HG02610 (cell line): ENCODE results near the gene ZNF101.
A peak's percentile ranks its signal among the peaks of the same experiment; 100 is the strongest.
"Not testable (repeated sequence)": the region's sequence is repeated elsewhere in the genome, so short reads cannot be mapped to it uniquely, and the experiment has no call there.

Experiments
- ATAC-seq: cut with Tn5 transposase; IDR thresholded peaks from one replicate; pipeline ENCODE4 v1.9.1; 2021; ENCODE audit warnings: mild to moderate bottlenecking, moderate library complexity; ENCODE audit not compliant: unreplicated experiment

The ZNF101 gene

DNA sequence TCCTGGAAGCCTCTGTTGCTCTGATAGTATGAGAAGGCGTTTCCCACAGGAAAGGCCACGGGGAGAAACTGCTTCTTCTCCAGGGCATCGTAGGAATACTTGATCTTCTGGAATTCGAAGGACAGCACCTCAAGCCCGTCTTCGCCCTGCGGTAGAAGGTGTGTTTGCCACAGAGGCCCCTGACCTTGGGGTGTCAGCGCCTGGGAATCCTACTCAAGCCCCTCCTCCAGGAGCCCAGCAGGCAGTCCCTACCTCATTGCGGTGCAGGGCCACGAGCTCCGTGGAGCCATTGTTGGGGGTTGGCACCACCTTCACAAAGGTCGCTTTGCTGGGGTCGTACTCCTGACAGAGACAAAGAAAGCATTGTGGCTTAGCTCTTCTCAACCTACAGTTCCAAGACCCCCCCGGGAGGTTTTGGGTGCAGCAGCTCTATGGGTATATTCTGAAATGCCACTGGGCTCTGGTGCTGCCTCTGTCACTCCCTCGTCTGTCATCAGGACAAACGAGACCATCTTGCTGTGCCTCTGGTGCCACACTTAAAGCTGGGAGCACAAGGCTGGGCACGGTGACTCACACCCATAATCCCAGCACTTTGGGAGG, 8.9 kb upstream of the ZNF101 start:
- no peak for ATAC-seq

DNA sequence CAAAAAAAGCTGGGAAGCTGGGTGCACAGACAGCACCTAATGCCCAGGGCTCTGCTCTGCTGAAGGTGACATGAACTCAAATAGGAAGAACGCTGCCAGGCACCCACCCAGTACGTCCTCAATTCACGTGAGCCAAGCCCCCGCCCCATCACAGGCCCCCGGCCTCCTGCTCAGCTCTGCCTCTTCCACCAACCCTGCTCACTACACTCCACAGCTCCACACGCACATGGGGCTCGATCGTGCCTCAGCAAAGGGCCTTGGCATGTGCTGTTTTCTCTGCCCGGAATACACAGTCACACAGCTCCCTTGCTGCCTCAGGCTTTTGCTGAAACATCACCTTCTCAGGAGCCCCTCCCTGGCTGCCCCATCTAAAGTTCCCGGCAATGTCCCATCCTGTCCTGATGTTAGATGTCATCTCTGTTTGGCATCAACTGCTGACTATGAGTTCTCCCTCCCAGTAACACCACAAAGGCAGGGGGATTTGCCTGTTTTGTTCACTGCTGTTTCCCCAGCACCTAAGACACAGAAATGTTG, 7.4 kb upstream of the ZNF101 start:
- ATAC-seq = no peak

DNA sequence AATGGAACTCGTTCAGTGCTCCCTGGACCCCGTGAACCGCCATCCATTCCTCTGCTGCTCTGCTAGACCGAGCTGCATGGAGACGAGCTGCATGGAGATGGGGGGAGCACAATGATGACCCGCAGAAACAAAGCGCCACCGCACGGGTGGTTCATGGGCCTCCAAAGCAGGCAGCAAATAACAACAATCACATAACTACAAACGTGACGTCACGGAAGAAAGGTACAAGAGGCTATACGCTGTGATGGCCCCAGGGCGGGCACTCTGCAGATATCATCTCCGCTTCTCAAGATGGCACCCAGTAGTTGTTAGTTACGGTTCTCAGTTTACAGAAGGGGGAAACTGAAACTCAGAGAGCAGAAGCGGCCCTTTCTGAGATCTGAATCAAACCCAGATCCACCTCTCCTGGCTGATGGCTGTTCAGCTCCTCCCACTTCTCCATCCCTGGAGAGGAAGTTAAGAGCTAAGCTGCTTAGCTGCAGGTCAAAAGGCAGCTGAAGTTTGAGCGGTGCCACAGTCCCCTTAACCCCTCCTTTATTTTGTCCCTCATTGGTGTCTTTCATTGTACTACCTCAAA, 6.9 kb upstream of the ZNF101 start:
- peak; percentile 31 for ATAC-seq

DNA sequence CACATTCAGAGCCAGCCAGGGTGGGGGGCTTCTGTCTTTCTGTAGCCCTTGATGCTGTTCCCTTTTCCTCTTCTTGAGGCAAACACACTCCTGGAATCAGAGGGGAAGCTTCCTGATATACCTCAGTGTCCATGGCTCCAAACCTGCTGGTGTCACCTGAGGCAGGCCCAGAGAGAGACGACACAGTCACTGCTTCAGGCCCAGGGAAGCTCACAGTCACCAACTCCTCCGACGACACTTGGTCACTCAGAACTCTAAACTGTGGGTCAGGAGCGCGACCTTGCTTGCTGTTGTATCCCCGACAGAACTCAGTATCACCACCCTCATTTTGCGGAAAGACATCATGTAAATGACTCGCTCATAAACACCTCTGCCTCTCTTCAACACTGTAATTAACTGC, 6.3 kb upstream of the ZNF101 start:
- no peak for ATAC-seq

DNA sequence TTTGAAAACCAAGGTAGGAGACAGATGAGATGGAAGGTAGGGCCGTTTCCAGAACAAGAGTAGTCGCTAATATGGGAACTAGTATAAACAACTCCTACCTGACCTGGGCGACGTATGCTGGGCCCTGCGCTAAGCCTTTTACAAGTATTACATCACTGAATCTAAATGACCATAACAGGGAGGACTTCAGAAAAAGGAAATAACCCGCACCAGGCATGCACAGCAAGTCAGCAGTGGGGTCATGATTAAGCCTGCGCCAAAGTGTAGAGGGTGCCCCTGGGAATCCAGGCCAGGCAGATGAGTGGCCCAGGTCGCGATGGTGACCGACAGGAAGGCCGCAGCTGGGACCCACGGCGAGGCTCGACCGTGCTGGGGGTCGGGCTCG, 5.8 kb upstream of the ZNF101 start:
- no peak for ATAC-seq

DNA sequence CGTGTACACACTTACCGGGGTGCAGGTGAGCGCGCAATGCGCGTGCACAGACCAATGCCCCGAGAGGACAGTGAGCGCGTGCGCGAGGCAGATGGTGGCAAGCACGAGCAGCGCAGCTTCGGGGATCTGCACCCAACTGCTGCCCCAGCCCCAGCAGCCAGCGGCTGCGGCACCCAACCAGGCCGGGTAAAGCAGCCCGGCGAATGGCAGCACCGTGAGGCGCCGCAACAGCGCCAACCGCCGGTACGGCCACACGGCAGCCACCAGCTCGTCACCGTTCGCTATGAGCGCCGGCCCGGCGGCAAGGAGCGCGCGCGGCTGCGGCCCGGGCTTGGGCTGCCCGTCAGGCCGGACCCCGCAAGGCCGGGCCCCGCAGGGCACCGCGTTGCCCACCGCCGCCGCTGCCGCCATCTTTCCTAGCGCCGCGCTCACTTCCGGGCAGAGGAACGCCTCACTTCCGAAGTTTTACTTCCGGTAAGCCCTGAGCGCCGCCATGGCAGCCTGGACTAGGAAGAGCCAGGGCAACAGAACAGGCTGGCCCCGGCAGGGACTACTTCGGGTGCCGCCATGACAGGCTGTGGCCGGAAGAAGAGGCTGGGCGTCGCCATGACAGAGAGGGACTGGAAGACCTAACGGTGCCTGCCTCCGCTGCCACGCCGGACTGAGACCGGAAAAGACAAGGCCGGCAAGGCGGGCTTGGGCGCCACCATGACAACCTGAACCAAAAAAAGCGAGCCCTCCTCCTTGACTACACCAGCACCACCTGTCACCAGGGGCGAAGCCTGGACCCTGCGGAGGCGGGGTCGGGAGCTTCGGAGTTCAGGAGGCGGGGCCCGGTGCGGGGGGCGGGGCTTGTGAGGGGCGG, 5.2 kb upstream of the ZNF101 start, which contains the start of gene ATP13A1:
Gene ATP13A1 (minus strand): TSS at position 421 of the 865 bp plus-strand sequence. CDS start 10 bp downstream, at position 411.
- peak; percentile 81 for ATAC-seq

DNA sequence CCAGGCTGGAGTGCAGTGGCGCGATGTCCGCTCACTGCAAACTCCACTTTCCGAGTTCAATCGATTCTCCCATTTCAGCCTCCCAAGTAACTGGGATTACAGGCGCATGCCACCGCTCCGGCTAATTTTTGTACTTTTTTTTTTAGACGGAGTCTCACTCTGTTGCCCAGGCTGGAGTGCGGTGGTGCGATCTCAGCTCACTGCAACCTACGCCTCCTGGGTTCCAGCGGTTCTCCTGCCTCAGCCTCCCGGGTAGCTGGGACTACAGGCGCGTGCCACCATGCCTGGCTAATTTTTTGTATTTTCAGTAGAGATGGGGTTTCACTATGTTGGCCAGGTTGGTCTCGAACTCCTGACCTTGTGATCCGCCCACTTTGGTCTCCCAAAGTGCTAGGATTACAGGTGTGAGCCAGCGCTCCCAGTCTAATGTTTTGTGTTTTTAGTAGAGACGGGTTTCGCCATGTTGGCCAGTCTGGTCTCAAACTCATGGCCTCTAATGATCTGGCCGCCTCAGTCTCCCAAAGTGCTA, 3.2 kb upstream of the ZNF101 start:
- ATAC-seq = not testable (repeated sequence)

DNA sequence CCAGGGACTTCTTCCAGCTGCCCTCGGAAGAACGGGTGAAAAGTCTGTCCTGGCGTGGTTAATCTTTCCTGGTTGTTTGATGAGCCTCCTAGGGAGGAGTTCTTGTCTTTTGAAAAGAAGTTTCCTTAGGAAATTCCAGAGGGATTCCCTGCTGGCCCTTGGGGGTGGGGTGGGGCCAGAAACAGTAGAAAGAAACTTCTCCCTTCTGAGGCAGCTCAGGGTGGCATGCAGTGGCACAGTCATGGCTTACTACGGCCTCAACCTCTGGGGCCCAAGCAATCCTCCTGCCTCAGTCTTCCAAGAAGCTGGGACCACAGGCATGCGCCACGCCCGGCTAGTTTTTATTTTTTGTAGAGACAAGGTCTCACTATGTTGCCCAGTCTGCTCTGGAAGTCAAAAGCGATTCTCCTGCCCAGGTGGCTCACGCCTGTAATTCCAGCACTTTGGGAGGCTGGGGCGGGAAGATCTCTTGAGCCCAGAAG, 1.5 kb downstream of the ZNF101 start:
- no peak for ATAC-seq

DNA sequence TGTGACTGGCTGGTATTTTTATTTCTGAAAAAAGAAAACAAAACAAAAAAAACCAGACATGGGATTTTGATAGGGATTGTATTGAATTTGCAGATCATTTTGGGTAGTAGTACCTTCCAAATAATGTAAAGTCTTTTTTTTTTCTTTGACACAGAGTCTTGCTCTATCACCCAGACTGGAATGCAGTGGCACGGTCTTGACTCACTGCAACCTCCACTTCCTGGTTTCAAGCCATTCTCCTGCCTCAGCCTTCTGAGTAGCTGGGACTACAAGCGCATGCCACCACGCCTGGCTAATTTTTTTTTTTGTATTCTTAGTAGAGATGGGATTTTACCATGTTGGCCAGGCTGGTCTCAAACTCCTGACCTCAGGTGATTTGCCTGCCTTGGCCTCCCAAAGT, 4.2 kb downstream of the ZNF101 start:
- ATAC-seq = no peak

DNA sequence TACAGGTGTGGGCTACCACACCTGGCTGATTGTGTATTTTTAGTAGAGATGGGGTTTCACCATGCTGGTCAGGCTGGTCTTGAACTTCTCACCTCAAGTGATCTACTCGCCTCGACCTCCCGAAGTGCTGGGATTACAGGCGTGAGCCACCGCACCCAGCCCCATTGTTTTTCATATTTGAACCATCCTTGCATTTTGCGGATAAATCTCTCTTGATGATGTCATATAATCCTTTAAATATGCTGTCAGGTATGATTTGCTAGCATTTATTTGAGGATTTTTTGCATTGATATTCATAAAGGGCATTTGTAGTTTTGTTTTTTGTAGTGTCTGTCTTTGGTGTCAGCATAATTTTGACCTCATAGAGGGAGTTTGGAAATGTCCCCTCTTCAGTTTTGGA, 5.7 kb downstream of the ZNF101 start:
- ATAC-seq = no peak

DNA sequence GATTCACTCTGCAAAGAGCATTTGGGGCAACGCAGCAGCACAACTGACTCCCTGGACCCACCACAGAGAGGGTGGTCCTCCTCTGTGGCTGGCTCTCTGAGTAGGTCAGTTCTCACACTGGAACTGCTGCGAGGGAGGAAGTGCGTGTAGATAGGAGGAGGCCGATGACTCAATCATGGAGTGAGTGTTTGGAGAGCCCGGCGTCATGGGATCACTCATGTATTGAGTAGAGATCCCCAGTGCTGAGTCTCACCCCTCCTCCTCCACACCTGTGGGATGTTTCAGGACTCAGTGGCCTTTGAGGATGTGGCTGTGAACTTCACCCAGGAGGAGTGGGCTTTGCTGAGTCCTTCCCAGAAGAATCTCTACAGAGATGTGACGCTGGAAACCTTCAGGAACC, 8.9 kb downstream of the ZNF101 start:
- ATAC-seq = no peak

DNA sequence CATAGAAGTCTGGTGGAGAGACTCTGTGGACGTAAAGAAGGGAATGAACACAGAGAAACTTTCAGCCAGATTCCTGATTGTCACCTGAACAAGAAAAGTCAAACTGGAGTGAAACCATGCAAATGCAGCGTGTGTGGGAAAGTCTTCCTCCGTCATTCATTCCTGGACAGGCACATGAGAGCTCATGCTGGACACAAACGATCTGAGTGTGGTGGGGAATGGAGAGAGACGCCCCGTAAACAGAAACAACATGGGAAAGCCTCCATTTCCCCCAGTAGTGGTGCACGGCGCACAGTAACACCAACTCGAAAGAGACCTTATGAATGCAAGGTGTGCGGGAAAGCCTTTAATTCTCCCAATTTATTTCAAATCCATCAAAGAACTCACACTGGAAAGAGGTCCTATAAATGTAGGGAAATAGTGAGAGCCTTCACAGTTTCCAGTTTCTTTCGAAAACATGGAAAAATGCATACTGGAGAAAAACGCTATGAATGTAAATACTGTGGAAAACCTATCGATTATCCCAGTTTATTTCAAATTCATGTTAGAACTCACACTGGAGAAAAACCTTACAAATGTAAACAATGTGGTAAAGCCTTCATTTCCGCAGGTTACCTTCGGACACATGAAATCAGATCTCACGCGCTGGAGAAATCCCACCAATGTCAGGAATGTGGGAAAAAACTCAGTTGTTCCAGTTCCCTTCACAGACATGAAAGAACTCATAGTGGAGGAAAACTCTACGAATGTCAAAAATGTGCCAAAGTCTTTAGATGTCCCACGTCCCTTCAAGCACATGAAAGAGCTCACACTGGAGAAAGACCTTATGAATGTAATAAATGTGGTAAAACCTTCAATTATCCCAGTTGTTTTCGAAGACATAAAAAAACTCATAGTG, 10.8 kb downstream of the ZNF101 start:
- no peak for ATAC-seq

DNA sequence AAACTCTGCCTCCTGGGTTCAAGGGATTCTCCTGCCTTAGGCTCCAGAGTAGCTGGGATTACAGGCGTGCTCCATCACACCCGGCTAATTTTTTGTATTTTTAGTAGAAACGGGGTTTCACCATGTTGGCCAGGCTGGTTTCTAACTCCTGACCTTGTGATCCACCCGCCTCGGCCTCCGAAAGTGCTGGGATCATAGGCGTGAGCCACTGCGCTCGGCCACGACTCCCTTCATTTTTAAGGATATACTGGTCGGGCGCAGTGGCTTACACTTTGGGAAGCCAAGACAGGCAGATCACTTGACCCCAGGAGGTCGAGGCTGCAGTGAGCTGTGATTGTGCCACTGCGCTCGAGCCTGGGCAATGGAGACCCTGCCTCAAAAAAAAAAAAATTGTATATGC, 17.5 kb downstream of the ZNF101 start:
- not testable (repeated sequence) for ATAC-seq

DNA sequence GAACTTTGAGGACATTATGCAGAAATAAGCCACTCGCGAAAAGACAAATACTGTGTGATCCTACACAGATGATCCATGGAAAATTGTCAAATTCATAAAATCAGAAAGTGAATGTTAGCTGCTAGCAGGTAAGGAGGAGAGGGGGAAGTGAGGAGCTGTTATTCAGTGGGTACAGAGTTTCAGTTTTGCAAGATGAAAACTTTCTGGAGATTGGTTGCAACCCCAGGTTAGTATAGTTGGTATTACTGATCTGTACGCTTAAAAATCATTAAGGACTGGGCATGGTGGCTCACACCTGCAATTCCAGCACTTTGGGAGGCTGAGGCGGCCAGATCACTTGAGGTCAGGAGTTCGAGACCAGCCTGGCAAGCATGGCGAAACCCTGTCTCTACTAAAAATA, 17.9 kb downstream of the ZNF101 start:
- ATAC-seq = no peak

DNA sequence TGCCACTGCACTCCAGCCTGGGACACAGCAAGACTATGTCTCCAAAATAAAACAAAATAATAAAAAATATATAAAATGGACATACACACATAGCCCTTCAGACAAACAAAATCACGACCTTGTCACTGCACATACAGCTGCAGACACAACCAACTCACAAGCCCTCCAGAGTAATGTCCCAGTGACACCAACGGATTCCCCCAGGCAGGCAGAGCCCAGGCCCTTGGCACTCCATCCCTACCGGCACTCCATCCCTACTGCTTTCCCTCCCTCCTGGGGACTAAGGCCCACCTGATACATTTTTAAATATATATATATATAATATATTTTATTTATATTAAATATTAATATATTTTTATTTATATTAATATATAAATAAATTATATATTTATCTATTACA, 18.5 kb downstream of the ZNF101 start:
- ATAC-seq = no peak

DNA sequence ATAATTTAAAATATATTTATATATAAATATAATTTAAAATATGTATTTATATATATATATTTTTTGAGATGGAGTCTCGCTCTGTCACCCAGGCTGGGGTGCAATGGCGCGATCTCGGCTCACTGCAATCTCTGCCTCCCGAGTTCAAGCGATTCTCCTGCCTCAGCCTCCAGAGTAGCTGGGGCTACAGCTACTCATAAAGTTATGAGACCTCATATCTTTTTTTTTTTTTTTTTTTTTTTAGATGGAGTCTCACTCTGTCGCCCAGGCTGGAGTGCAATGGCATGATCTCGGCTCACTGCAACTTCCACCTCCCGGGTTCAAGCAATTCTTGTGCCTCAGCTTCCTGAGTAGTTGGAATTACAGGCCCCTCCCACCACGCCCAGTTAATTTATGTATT, 20.4 kb downstream of the ZNF101 start:
- ATAC-seq = not testable (repeated sequence)

DNA sequence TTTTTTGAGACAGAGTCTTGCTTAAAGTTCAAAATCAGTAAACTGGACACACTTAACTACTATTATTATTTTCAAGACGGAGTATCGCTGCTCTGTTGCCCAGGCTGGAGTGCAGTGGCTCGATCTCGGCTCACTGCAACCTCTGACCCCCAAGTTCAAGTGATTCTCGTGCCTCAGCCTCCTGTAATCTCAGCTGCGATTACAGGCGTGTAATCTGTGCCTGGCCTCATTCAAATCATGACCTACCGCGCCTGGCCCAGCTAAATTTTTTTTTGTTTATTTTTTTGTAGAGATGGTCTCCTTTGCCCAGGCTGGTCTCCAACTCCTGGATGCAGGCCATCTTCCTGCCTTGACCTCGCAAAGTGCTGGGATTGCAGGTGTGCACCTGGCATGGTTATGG, 23.0 kb downstream of the ZNF101 start:
- no peak for ATAC-seq

DNA sequence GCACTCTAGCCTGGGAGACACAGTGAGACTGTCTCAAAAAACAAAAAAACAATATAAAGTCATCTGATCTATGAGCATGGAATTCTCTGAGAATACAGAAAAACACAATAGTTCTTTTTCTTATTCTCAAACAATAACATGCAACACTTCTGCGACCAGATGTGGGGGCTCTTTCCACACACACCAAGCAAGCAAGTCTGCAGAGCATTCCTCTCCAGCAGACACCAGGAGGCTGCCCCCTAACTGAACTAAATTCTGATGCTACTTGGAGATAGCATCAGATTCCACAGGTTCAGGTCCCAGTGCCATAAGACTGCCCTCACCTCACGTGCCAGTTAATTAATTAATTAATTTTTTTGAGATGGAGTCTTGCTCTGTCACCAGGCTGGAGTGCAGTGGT, 27.7 kb downstream of the ZNF101 start:
- ATAC-seq = no peak

DNA sequence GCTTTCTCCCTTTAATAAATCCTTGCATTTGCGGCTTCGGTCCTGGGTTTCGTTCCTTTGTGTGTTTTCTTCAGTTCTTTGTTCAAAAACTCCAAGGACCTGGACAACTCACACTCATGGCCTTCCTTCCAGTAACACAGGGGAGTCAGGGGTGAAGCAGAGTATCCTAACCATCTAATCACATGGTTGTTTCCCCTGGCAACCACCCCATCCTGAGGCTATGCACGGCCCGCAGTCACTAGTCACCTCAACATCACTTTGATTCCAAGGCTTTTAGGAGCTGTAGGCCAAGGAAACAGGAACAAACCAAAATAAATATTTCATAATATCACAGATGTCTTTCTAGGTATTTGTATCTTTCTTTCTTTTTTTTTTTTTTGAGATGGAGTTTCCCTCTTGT, 28.9 kb downstream of the ZNF101 start:
- ATAC-seq = no peak

DNA sequence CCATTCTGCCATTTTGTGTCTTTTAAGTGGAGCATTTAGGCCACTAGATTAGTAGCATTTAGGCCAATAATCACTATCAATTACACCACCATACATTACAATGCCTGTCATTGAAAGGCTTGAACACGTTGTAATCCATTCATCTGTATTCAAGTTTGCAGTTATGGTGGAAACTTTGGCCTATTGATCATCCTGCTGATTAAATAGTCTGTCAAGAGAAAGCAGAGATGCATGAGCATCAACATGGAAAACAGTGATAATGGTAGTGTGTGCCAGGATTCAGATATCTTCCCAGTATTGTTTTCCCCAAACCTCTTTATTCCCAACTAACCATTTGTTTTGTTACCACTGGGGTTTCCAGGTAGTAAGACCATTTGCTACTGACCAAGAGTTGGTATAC, 31.9 kb downstream of the ZNF101 start:
- ATAC-seq = not testable (repeated sequence)
